ENCODE data around the gene C10orf71.
A peak's percentile ranks its signal among the peaks of the same experiment; 100 is the strongest.

Gene C10orf71

GRCh38 chr10:49296836-49297235 is 2.1 kb upstream of the C10orf71 start:
- no peak for DNase-seq (ENCODE audit: low read depth)
- peaks cover 8% of the 10 kb centered on the region for H3K4me1 ChIP-seq (ENCODE audit: control insufficient read depth, insufficient read depth, low read length)
- peaks cover 23% of the 10 kb centered on the region for H3K27me3 ChIP-seq (replicated peaks; ENCODE audit: control insufficient read depth, insufficient read depth, low read length)
- H3K4me3 ChIP-seq (ENCODE audit: low read length), result no peak overlapping the region
- H3K36me3 ChIP-seq (ENCODE audit: control insufficient read depth, insufficient read depth, low read length, severe bottlenecking), result no peaks in the 10 kb centered on the region
- H3K9ac ChIP-seq (ENCODE audit: low read length), result no peak overlapping the region
- no peaks in the 10 kb centered on the region for H3K9me3 ChIP-seq (ENCODE audit: control insufficient read depth, low read length)

GRCh38 chr10:49297818-49298670 is 926 bp upstream of the C10orf71 start:
- Histone ChIP-seq H3K4me3 (ENCODE audit: low read length) (no peak overlapping the region), H3K36me3 (ENCODE audit: control insufficient read depth, insufficient read depth, low read length, severe bottlenecking) (no peaks in the 10 kb centered on the region), H3K9ac (ENCODE audit: low read length) (no peak overlapping the region), H3K4me1 (ENCODE audit: control insufficient read depth, insufficient read depth, low read length) (peaks cover 8% of the 10 kb centered on the region), H3K27me3 (replicated peaks; ENCODE audit: control insufficient read depth, insufficient read depth, low read length) (peaks cover 24% of the 10 kb centered on the region), H3K9me3 (ENCODE audit: control insufficient read depth, low read length) (no peaks in the 10 kb centered on the region)
- no peak for DNase-seq (ENCODE audit: low read depth)

GRCh38 chr10:49298671-49298982 is 343 bp upstream of the C10orf71 start:
- peak; percentile 55 for DNase-seq (ENCODE audit: low read depth)
- Histone ChIP-seq H3K27me3 (replicated peaks; ENCODE audit: control insufficient read depth, insufficient read depth, low read length) (peaks cover 30% of the 10 kb centered on the region), H3K4me1 (ENCODE audit: control insufficient read depth, insufficient read depth, low read length) (peaks cover 8% of the 10 kb centered on the region), H3K4me3 (ENCODE audit: low read length) (no peak overlapping the region), H3K9me3 (ENCODE audit: control insufficient read depth, low read length) (no peaks in the 10 kb centered on the region), H3K9ac (ENCODE audit: low read length) (no peak overlapping the region), H3K36me3 (ENCODE audit: control insufficient read depth, insufficient read depth, low read length, severe bottlenecking) (no peaks in the 10 kb centered on the region)

GRCh38 chr10:49299816-49300139 is 808 bp downstream of the C10orf71 start:
- Histone ChIP-seq H3K27me3 (replicated peaks; ENCODE audit: control insufficient read depth, insufficient read depth, low read length) (peaks cover 40% of the 10 kb centered on the region), H3K36me3 (ENCODE audit: control insufficient read depth, insufficient read depth, low read length, severe bottlenecking) (no peaks in the 10 kb centered on the region), H3K9me3 (ENCODE audit: control insufficient read depth, low read length) (no peaks in the 10 kb centered on the region), H3K4me1 (ENCODE audit: control insufficient read depth, insufficient read depth, low read length) (peaks cover 8% of the 10 kb centered on the region), H3K4me3 (ENCODE audit: low read length) (no peak overlapping the region), H3K9ac (ENCODE audit: low read length) (no peak overlapping the region)
- DNase-seq (ENCODE audit: low read depth), result no peak

- no peaks in the 10 kb centered on the region for H3K36me3 ChIP-seq (ENCODE audit: control insufficient read depth, insufficient read depth, low read length, severe bottlenecking)
- no peak overlapping the region for H3K4me3 ChIP-seq (ENCODE audit: low read length)
- peak; percentile 14 for DNase-seq (ENCODE audit: low read depth)
- H3K9ac ChIP-seq (ENCODE audit: low read length), result no peak overlapping the region
- H3K9me3 ChIP-seq (ENCODE audit: control insufficient read depth, low read length), result no peaks in the 10 kb centered on the region
- H3K4me1 ChIP-seq (ENCODE audit: control insufficient read depth, insufficient read depth, low read length), result peaks cover 8% of the 10 kb centered on the region
- peaks cover 44% of the 10 kb centered on the region for H3K27me3 ChIP-seq (replicated peaks; ENCODE audit: control insufficient read depth, insufficient read depth, low read length)
These were observed 1.4 kb downstream of the C10orf71 start for GRCh38 chr10:49300140-49300974.

GRCh38 chr10:49301302-49301701 is 2.3 kb downstream of the C10orf71 start:
- Histone ChIP-seq H3K9ac (ENCODE audit: low read length) (no peak overlapping the region), H3K4me1 (ENCODE audit: control insufficient read depth, insufficient read depth, low read length) (peaks cover 8% of the 10 kb centered on the region), H3K36me3 (ENCODE audit: control insufficient read depth, insufficient read depth, low read length, severe bottlenecking) (no peaks in the 10 kb centered on the region), H3K27me3 (replicated peaks; ENCODE audit: control insufficient read depth, insufficient read depth, low read length) (peaks cover 44% of the 10 kb centered on the region), H3K4me3 (ENCODE audit: low read length) (no peak overlapping the region), H3K9me3 (ENCODE audit: control insufficient read depth, low read length) (no peaks in the 10 kb centered on the region)
- no peak for DNase-seq (ENCODE audit: low read depth)

GRCh38 chr10:49302088-49302487 is 3.1 kb downstream of the C10orf71 start:
- Histone ChIP-seq H3K9me3 (ENCODE audit: control insufficient read depth, low read length) (no peaks in the 10 kb centered on the region), H3K9ac (ENCODE audit: low read length) (no peak overlapping the region), H3K4me1 (ENCODE audit: control insufficient read depth, insufficient read depth, low read length) (peaks cover 8% of the 10 kb centered on the region), H3K4me3 (ENCODE audit: low read length) (no peak overlapping the region), H3K36me3 (ENCODE audit: control insufficient read depth, insufficient read depth, low read length, severe bottlenecking) (no peaks in the 10 kb centered on the region), H3K27me3 (replicated peaks; ENCODE audit: control insufficient read depth, insufficient read depth, low read length) (peaks cover 49% of the 10 kb centered on the region)
- no peak for DNase-seq (ENCODE audit: low read depth)

GRCh38 chr10:49303711-49304110 is 4.7 kb downstream of the C10orf71 start:
- Histone ChIP-seq H3K9me3 (ENCODE audit: control insufficient read depth, low read length) (no peaks in the 10 kb centered on the region), H3K4me1 (ENCODE audit: control insufficient read depth, insufficient read depth, low read length) (peaks cover 3% of the 10 kb centered on the region), H3K36me3 (ENCODE audit: control insufficient read depth, insufficient read depth, low read length, severe bottlenecking) (no peaks in the 10 kb centered on the region), H3K9ac (ENCODE audit: low read length) (no peak overlapping the region), H3K27me3 (replicated peaks; ENCODE audit: control insufficient read depth, insufficient read depth, low read length) (peaks cover 43% of the 10 kb centered on the region), H3K4me3 (ENCODE audit: low read length) (no peak overlapping the region)
- DNase-seq (ENCODE audit: low read depth), result no peak

GRCh38 chr10:49304137-49304536 is 5.2 kb downstream of the C10orf71 start:
- Histone ChIP-seq H3K27me3 (replicated peaks; ENCODE audit: control insufficient read depth, insufficient read depth, low read length) (peaks cover 43% of the 10 kb centered on the region), H3K4me1 (ENCODE audit: control insufficient read depth, insufficient read depth, low read length) (no peaks in the 10 kb centered on the region), H3K9me3 (ENCODE audit: control insufficient read depth, low read length) (peaks cover 1% of the 10 kb centered on the region), H3K36me3 (ENCODE audit: control insufficient read depth, insufficient read depth, low read length, severe bottlenecking) (no peaks in the 10 kb centered on the region), H3K4me3 (ENCODE audit: low read length) (no peak overlapping the region), H3K9ac (ENCODE audit: low read length) (no peak overlapping the region)
- no peak for DNase-seq (ENCODE audit: low read depth)

- H3K4me1 ChIP-seq (ENCODE audit: control insufficient read depth, insufficient read depth, low read length), result no peaks in the 10 kb centered on the region
- H3K27me3 ChIP-seq (replicated peaks; ENCODE audit: control insufficient read depth, insufficient read depth, low read length), result peaks cover 37% of the 10 kb centered on the region
- no peak for DNase-seq (ENCODE audit: low read depth)
- H3K4me3 ChIP-seq (ENCODE audit: low read length), result no peak overlapping the region
- no peaks in the 10 kb centered on the region for H3K36me3 ChIP-seq (ENCODE audit: control insufficient read depth, insufficient read depth, low read length, severe bottlenecking)
- no peak overlapping the region for H3K9ac ChIP-seq (ENCODE audit: low read length)
- peaks cover 3% of the 10 kb centered on the region for H3K9me3 ChIP-seq (ENCODE audit: control insufficient read depth, low read length)
These were observed 9.0 kb downstream of the C10orf71 start for GRCh38 chr10:49307921-49308320.

GRCh38 chr10:49308881-49309280 is 9.9 kb downstream of the C10orf71 start:
- peaks cover 3% of the 10 kb centered on the region for H3K9me3 ChIP-seq (ENCODE audit: control insufficient read depth, low read length)
- H3K4me1 ChIP-seq (ENCODE audit: control insufficient read depth, insufficient read depth, low read length), result no peaks in the 10 kb centered on the region
- no peaks in the 10 kb centered on the region for H3K36me3 ChIP-seq (ENCODE audit: control insufficient read depth, insufficient read depth, low read length, severe bottlenecking)
- DNase-seq (ENCODE audit: low read depth), result no peak
- no peak overlapping the region for H3K4me3 ChIP-seq (ENCODE audit: low read length)
- peaks cover 36% of the 10 kb centered on the region for H3K27me3 ChIP-seq (replicated peaks; ENCODE audit: control insufficient read depth, insufficient read depth, low read length)
- no peak overlapping the region for H3K9ac ChIP-seq (ENCODE audit: low read length)

Data from adipocyte (in vitro differentiated cells).